HCT116 (cell line): ENCODE results near the gene GH2. TPM values are rescaled to one million over a fixed set of nuclear protein-coding genes. Genes with fewer than 3 reads are reported as not detected.

Experiments used
- ATAC-seq: fragments of 200-7000 bp; cut with Tn5 transposase; 2 replicates; pipeline ENCODE4 v1.9.1; 2020; ENCODE audit warnings: mild to moderate bottlenecking, moderate library complexity
- BruUV-seq: library from RNA; stranded (reverse); fragments of 400-500 nt; replicated peaks from 2 replicates; lab custom pipeline; 2021; lab: Mats Ljungman, UMichigan
- CTCF ChIA-PET: fragments of 300-600 bp; sonication (Branson Sonifier 250); formaldehyde crosslinking; loops from one replicate; lab custom pipeline; 2021; ENCODE audit warnings: antibody characterized with exemption; lab: Charles Lee
- POLR2A ChIA-PET: fragments of 300-600, 350-600 bp; sonication (Branson Sonifier 250); formaldehyde crosslinking; loops from one replicate; lab custom pipeline; 2021; ENCODE audit warnings: antibody characterized with exemption; lab: Charles Lee
- RAD21 ChIA-PET, 2 experiments: fragments of 300-600 bp; sonication (Branson Sonifier 250); formaldehyde crosslinking; loops; one replicate each; lab custom pipeline; 2023; ENCODE audit warnings: low total read pairs in 2 of 2; ENCODE audit not compliant: uncharacterized antibody in 2 of 2, unreplicated experiment in 2 of 2, low non-redundant PET in 1 of 2; lab: Charles Lee
- DNase-seq: peaks from one replicate; pipeline ENCODE4 v3.0.0-alpha.2; 2010; ENCODE audit warnings: low read depth, low spot score
- H2AFZ ChIP-seq: fragments of 200-600 bp; shearing (Covaris generic), sonication (generic); 2 replicates; pipeline ENCODE4 v1.6.1; 2017; ENCODE audit warnings: low read depth, mixed run types, mixed read lengths, antibody characterized with exemption, low read length; ENCODE audit not compliant: poor library complexity, severe bottlenecking
- H3K27ac ChIP-seq: 2 replicates; pipeline ENCODE4 v1.5.1; 2012; ENCODE audit warnings: low read depth, low read length
- H3K27me3 ChIP-seq: fragments of 200-600 bp; sonication (generic); 2 replicates; pipeline ENCODE4 v1.6.1; 2016; ENCODE audit warnings: mixed run types, low read length, mixed read lengths; ENCODE audit not compliant: insufficient read depth
- H3K36me3 ChIP-seq, 2 experiments: fragments of 200-500 bp in 1 of 2; fragments of 200-600 bp in 1 of 2; sonication (Bioruptor generic) in 1 of 2; sonication (generic) in 1 of 2; 2 replicates each; pipeline versions ENCODE4 v1.5.1 to v1.6.1; 2014 to 2016; ENCODE audit warnings: low read length in 2 of 2, inconsistent platforms in 1 of 2, mixed read lengths in 1 of 2, mixed run types in 1 of 2; ENCODE audit not compliant: insufficient read depth in 2 of 2, control insufficient read depth in 1 of 2
- H3K4me1 ChIP-seq, 2 experiments: fragments of 200-600 bp in 1 of 2; sonication (generic) in 1 of 2; 2 replicates each; pipeline versions ENCODE4 v1.5.1 to v1.6.1; 2012 to 2017; ENCODE audit warnings: low read length in 2 of 2, inconsistent platforms in 1 of 2, mild to moderate bottlenecking in 1 of 2, mixed read lengths in 1 of 2, mixed run types in 1 of 2, moderate library complexity in 1 of 2; ENCODE audit not compliant: insufficient read depth in 2 of 2, control insufficient read depth in 1 of 2
- H3K4me2 ChIP-seq: fragments of 200-600 bp; sonication (generic); 2 replicates; pipeline ENCODE4 v1.6.1; 2017; ENCODE audit warnings: mixed run types, low read length, mixed read lengths
- H3K4me3 ChIP-seq, 2 experiments: fragments of 200-600 bp in 1 of 2; sonication (generic) in 1 of 2; replicated peaks in 1 of 2; 2 replicates each; pipeline ENCODE4 v1.5.1; 2011 to 2016; ENCODE audit warnings: low read length in 2 of 2, control low read depth in 1 of 2, low read depth in 1 of 2, mild to moderate bottlenecking in 1 of 2, mixed read lengths in 1 of 2, mixed run types in 1 of 2
- H3K79me2 ChIP-seq: fragments of 200-600 bp; sonication (generic); 2 replicates; pipeline ENCODE4 v1.6.1; 2017; ENCODE audit warnings: mild to moderate bottlenecking, mixed run types, low read length, moderate library complexity, mixed read lengths; ENCODE audit not compliant: insufficient read depth
- H3K9ac ChIP-seq: fragments of 200-600 bp; sonication (generic); 2 replicates; pipeline ENCODE4 v1.6.1; 2016; ENCODE audit warnings: low read length, mixed read lengths
- H3K9me2 ChIP-seq: fragments of 200-600 bp; sonication (generic), shearing (Covaris generic); 2 replicates; pipeline ENCODE4 v1.6.1; 2017; ENCODE audit warnings: mixed run types, mild to moderate bottlenecking, moderate library complexity; ENCODE audit not compliant: insufficient read depth
- H3K9me3 ChIP-seq, 2 experiments: fragments of 200-500 bp in 1 of 2; fragments of 200-600 bp in 1 of 2; sonication (Bioruptor generic) in 1 of 2; sonication (generic) in 1 of 2; 2 replicates each; pipeline ENCODE4 v1.6.1; 2014 to 2017; ENCODE audit warnings: low read length in 2 of 2, mixed read lengths in 2 of 2, inconsistent platforms in 1 of 2, low read depth in 1 of 2, mild to moderate bottlenecking in 1 of 2, mixed run types in 1 of 2, moderate library complexity in 1 of 2; ENCODE audit not compliant: control insufficient read depth in 1 of 2, insufficient read depth in 1 of 2
- H4K20me1 ChIP-seq: fragments of 200-600 bp; sonication (generic), shearing (Covaris generic); 2 replicates; pipeline ENCODE4 v1.6.1; 2017; ENCODE audit warnings: mixed run types, mild to moderate bottlenecking, moderate library complexity; ENCODE audit not compliant: insufficient read depth
- CBX3 ChIP-seq: IDR thresholded peaks from 2 replicates; pipeline ENCODE4 v1.6.1; 2012; ENCODE audit warnings: low read depth
- CEBPB ChIP-seq: IDR thresholded peaks from 2 replicates; pipeline ENCODE4 v1.6.1; 2012; ENCODE audit warnings: low read depth
- EGR1 ChIP-seq: IDR thresholded peaks from 2 replicates; pipeline ENCODE4 v1.6.1; 2012; ENCODE audit warnings: low read depth
- ELF1 ChIP-seq: IDR thresholded peaks from 2 replicates; pipeline ENCODE4 v1.6.1; 2012; ENCODE audit warnings: low read depth, borderline replicate concordance
- EZH2 ChIP-seq: fragments of 200-600 bp; sonication (generic); IDR thresholded peaks from 2 replicates; pipeline ENCODE4 v1.6.1; 2017; ENCODE audit warnings: antibody characterized with exemption, mixed run types
- EZH2phosphoT487 ChIP-seq: fragments of 200-600 bp; IDR thresholded peaks from 2 replicates; pipeline ENCODE4 v1.6.1; 2018; ENCODE audit warnings: antibody characterized with exemption, borderline replicate concordance
- FOSL1 ChIP-seq: IDR thresholded peaks from 2 replicates; pipeline ENCODE4 v1.6.1; 2012; ENCODE audit warnings: low read depth
- JUND ChIP-seq: IDR thresholded peaks from 2 replicates; pipeline ENCODE4 v1.6.1; 2012
- SP1 ChIP-seq: IDR thresholded peaks from 2 replicates; pipeline ENCODE4 v1.6.1; 2012; ENCODE audit warnings: low read depth
- SRF ChIP-seq: IDR thresholded peaks from 2 replicates; pipeline ENCODE4 v1.6.1; 2012; ENCODE audit warnings: low read depth
- TCF7L2 ChIP-seq: IDR thresholded peaks from 2 replicates; pipeline ENCODE4 v1.7.0; 2011; ENCODE audit warnings: borderline replicate concordance, inconsistent platforms; ENCODE audit not compliant: insufficient read depth, insufficient read length; ENCODE audit errors: extremely low read depth
- ZFX ChIP-seq: fragments of 450-650 bp; IDR thresholded peaks from 2 replicates; pipeline ENCODE4 v1.6.1; 2017
- ZNF274 ChIP-seq: fragments of 200-500 bp; sonication (Bioruptor generic); IDR thresholded peaks from 2 replicates; pipeline ENCODE4 v1.6.1; 2014; ENCODE audit warnings: mild to moderate bottlenecking, low read depth, low read length, inconsistent platforms
- intact Hi-C: fragments of 100-400 bp; cut with micrococcal nuclease; formaldehyde crosslinking; loops from 2 replicates; pipeline ENCODE4 v1.10.0; 2022
- total RNA-seq: library from RNA; stranded (reverse); gene quantifications from one replicate; pipeline ENCODE4 v1.2.1, GENCODE V29; 2021; ENCODE audit not compliant: unreplicated experiment
- TF ChIP-seq, protein P1 (sequence below), 3 experiments: fragments of 200-600 bp in 1 of 3; sonication (generic) in 1 of 3; IDR thresholded peaks in 2 of 3; conservative IDR thresholded peaks in 1 of 3; 2 replicates each; pipeline ENCODE4 v1.5.1; 2012 to 2017; ENCODE audit warnings: low read depth in 2 of 3, low read length in 2 of 3, antibody characterized with exemption in 1 of 3, borderline replicate concordance in 1 of 3, control low read depth in 1 of 3, mild to moderate bottlenecking in 1 of 3, mixed read lengths in 1 of 3, mixed run types in 1 of 3, moderate library complexity in 1 of 3; ENCODE audit not compliant: insufficient read depth in 1 of 3
- TF ChIP-seq, protein P2 (sequence below): IDR thresholded peaks from 2 replicates; pipeline ENCODE4 v1.6.1; 2012
- TF ChIP-seq, protein P3 (sequence below): IDR thresholded peaks from 2 replicates; pipeline ENCODE4 v1.6.1; 2011; ENCODE audit warnings: mild to moderate bottlenecking, low read length, moderate library complexity; ENCODE audit not compliant: insufficient replicate concordance; ENCODE audit errors: extremely low read depth

Gene GH2
- total RNA-seq, 1 experiment from 2014 or later, result not detected

GRCh38 chr17:63853260-63853659 lies 28.5 kb downstream of the GH2 start:
- H3K27me3 ChIP-seq, result no peaks in the 10 kb centered on the region
- H3K4me2 ChIP-seq, result no peak overlapping the region
- H3K9me2 ChIP-seq, result no peaks in the 10 kb centered on the region
- ChIA-PET POLR2A (no interaction called here), RAD21 (no interaction called here), CTCF (interaction anchor here (1.1 kb wide), 1 partner anchor 13 kb away, joined by 4 read pairs; no protein-coding TSS in a partner anchor)
- no peak overlapping the region for H3K9ac ChIP-seq
- no peak overlapping the region for H3K27ac ChIP-seq
- H3K9me3 ChIP-seq, result peaks cover 0 to under 1% of the 10 kb centered on the region in 2 experiments; a peak in 1 of 4 replicates
- no peaks in the 10 kb centered on the region for H3K79me2 ChIP-seq
- no peaks in the 10 kb centered on the region for H3K36me3 ChIP-seq
- BruUV-seq, result no TSS peak
- no peak for DNase-seq
- no peak for TF ChIP-seq EZH2
- peaks cover 7 to 20% of the 10 kb centered on the region in 2 experiments; a peak in 3 of 4 replicates for H3K4me1 ChIP-seq
- no peaks in the 10 kb centered on the region for H4K20me1 ChIP-seq
- no peak overlapping the region for H3K4me3 ChIP-seq
- no peak overlapping the region for H2AFZ ChIP-seq
- intact Hi-C loops, result no loop called here
- no peak for ATAC-seq

GRCh38 chr17:63850401-63850800 lies 31.3 kb downstream of the GH2 start:
- Histone ChIP-seq H3K79me2 (no peaks in the 10 kb centered on the region), H3K27me3 (no peaks in the 10 kb centered on the region), H3K27ac (no peak overlapping the region), H3K9ac (no peak overlapping the region), H2AFZ (no peak overlapping the region), H3K36me3 (no peaks in the 10 kb centered on the region), H3K4me1 (peaks cover 7 to 22% of the 10 kb centered on the region in 2 experiments; a peak in 3 of 4 replicates), H4K20me1 (no peaks in the 10 kb centered on the region), H3K4me2 (no peak overlapping the region), H3K9me2 (no peaks in the 10 kb centered on the region), H3K9me3 (peaks cover 0 to 5% of the 10 kb centered on the region in 2 experiments; a peak in 1 of 4 replicates), H3K4me3 (no peak overlapping the region)
- RAD21 ChIA-PET, result no interaction called here
- ATAC-seq (no peak), DNase-seq (no peak)
- TF ChIP-seq EZH2phosphoT487, result no peak
- TF ChIP-seq ZNF274, result no peak
- TF ChIP-seq TCF7L2, result no peak
- no peak for TF ChIP-seq EGR1
- no peak for TF ChIP-seq SRF
- TF ChIP-seq, protein P1, sequence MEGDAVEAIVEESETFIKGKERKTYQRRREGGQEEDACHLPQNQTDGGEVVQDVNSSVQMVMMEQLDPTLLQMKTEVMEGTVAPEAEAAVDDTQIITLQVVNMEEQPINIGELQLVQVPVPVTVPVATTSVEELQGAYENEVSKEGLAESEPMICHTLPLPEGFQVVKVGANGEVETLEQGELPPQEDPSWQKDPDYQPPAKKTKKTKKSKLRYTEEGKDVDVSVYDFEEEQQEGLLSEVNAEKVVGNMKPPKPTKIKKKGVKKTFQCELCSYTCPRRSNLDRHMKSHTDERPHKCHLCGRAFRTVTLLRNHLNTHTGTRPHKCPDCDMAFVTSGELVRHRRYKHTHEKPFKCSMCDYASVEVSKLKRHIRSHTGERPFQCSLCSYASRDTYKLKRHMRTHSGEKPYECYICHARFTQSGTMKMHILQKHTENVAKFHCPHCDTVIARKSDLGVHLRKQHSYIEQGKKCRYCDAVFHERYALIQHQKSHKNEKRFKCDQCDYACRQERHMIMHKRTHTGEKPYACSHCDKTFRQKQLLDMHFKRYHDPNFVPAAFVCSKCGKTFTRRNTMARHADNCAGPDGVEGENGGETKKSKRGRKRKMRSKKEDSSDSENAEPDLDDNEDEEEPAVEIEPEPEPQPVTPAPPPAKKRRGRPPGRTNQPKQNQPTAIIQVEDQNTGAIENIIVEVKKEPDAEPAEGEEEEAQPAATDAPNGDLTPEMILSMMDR (IDR thresholded peaks at IDR 0.05 in 2 of 3, conservative IDR thresholded peaks at IDR 0.05 in 1 of 3; ENCODE audit: borderline replicate concordance in 1 of 3, insufficient read depth in 1 of 3, low read depth in 2 of 3, low read length in 2 of 3), result no peak
- TF ChIP-seq, protein P2, sequence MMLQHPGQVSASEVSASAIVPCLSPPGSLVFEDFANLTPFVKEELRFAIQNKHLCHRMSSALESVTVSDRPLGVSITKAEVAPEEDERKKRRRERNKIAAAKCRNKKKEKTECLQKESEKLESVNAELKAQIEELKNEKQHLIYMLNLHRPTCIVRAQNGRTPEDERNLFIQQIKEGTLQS, result no peak
- TF ChIP-seq CBX3, result no peak
- no peak for TF ChIP-seq SP1
- TF ChIP-seq FOSL1, result no peak
- no peak for TF ChIP-seq ZFX
- no peak for TF ChIP-seq JUND
- TF ChIP-seq EZH2, result no peak
- TF ChIP-seq CEBPB, result no peak
- TF ChIP-seq, protein P3, sequence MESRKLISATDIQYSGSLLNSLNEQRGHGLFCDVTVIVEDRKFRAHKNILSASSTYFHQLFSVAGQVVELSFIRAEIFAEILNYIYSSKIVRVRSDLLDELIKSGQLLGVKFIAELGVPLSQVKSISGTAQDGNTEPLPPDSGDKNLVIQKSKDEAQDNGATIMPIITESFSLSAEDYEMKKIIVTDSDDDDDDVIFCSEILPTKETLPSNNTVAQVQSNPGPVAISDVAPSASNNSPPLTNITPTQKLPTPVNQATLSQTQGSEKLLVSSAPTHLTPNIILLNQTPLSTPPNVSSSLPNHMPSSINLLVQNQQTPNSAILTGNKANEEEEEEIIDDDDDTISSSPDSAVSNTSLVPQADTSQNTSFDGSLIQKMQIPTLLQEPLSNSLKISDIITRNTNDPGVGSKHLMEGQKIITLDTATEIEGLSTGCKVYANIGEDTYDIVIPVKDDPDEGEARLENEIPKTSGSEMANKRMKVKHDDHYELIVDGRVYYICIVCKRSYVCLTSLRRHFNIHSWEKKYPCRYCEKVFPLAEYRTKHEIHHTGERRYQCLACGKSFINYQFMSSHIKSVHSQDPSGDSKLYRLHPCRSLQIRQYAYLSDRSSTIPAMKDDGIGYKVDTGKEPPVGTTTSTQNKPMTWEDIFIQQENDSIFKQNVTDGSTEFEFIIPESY, result no peak
- TF ChIP-seq ELF1, result no peak
- intact Hi-C loops, result no loop called here
- CTCF ChIA-PET, result interaction anchor here (1.2 kb wide), 1 partner anchor 16 kb away, joined by 4 read pairs; no protein-coding TSS in a partner anchor
- POLR2A ChIA-PET, result interaction anchor here (1.0 kb wide), 1 partner anchor 77 kb away, joined by 3 read pairs; the partner anchor contains the start of genes CCDC47 and DDX42
- BruUV-seq, result no TSS peak
